ENCODE measurements around the gene GTF2B. TPM values are rescaled to one million over a fixed set of nuclear protein-coding genes. Genes with fewer than 3 reads are reported as not detected.
"Not testable (repeated sequence)": the region's sequence is repeated elsewhere in the genome, so short reads cannot be mapped to it uniquely, and the experiment has no call there.

Gene GTF2B
- total RNA-seq, 1 donor from 2014 or later = 27.1 TPM

GRCh38 chr1:88851303-88852063, 39.9 kb downstream of the GTF2B start:
- no peak for TF ChIP-seq CTCF (IDR thresholded peaks at IDR 0.05; ENCODE audit: partially characterized antibody, unreplicated experiment)
- no peak for DNase-seq
- no peaks in the 10 kb centered on the region for H3K27me3 Mint-ChIP-seq (ENCODE audit: unreplicated experiment)
- H3K36me3 Mint-ChIP-seq (ENCODE audit: unreplicated experiment) = no peaks in the 10 kb centered on the region
- H3K27ac Mint-ChIP-seq (ENCODE audit: unreplicated experiment) = no peak overlapping the region
- no peaks in the 10 kb centered on the region for H3K4me1 Mint-ChIP-seq (ENCODE audit: low read depth, unreplicated experiment)
- no peak overlapping the region for H3K4me3 Mint-ChIP-seq (ENCODE audit: unreplicated experiment)
- peaks cover 2% of the 10 kb centered on the region for H3K9me3 Mint-ChIP-seq (ENCODE audit: unreplicated experiment)

- Mint-ChIP-seq H3K27ac (ENCODE audit: unreplicated experiment) (no peak overlapping the region), H3K27me3 (ENCODE audit: unreplicated experiment) (no peaks in the 10 kb centered on the region), H3K36me3 (ENCODE audit: unreplicated experiment) (no peaks in the 10 kb centered on the region), H3K4me1 (ENCODE audit: low read depth, unreplicated experiment) (no peaks in the 10 kb centered on the region), H3K4me3 (ENCODE audit: unreplicated experiment) (no peak overlapping the region), H3K9me3 (ENCODE audit: unreplicated experiment) (peaks cover 2% of the 10 kb centered on the region)
- no peak for TF ChIP-seq CTCF (IDR thresholded peaks at IDR 0.05; ENCODE audit: partially characterized antibody, unreplicated experiment)
- no peak for DNase-seq
These were observed 43.7 kb downstream of the GTF2B start for GRCh38 chr1:88847643-88848042.

GRCh38 chr1:88825721-88826120, 65.6 kb downstream of the GTF2B start:
- Mint-ChIP-seq H3K36me3 (ENCODE audit: unreplicated experiment) (no peaks in the 10 kb centered on the region), H3K27ac (ENCODE audit: unreplicated experiment) (no peak overlapping the region)

GRCh38 chr1:88819642-88820041, 71.7 kb downstream of the GTF2B start:
- not testable (repeated sequence) for H3K4me3 Mint-ChIP-seq (ENCODE audit: unreplicated experiment); H3K27ac Mint-ChIP-seq (ENCODE audit: unreplicated experiment); H3K36me3 Mint-ChIP-seq (ENCODE audit: unreplicated experiment); DNase-seq; H3K27me3 Mint-ChIP-seq (ENCODE audit: unreplicated experiment); H3K4me1 Mint-ChIP-seq (ENCODE audit: low read depth, unreplicated experiment); H3K9me3 Mint-ChIP-seq (ENCODE audit: unreplicated experiment)

More at GRCh38 chr1:88825721-88826120, 65.6 kb downstream of the GTF2B start:
- DNase-seq = no peak
- Mint-ChIP-seq H3K4me3 (ENCODE audit: unreplicated experiment) (no peak overlapping the region), H3K4me1 (ENCODE audit: low read depth, unreplicated experiment) (no peaks in the 10 kb centered on the region), H3K9me3 (ENCODE audit: unreplicated experiment) (no peaks in the 10 kb centered on the region), H3K27me3 (ENCODE audit: unreplicated experiment) (no peaks in the 10 kb centered on the region)
- no peak for TF ChIP-seq CTCF (IDR thresholded peaks at IDR 0.05; ENCODE audit: partially characterized antibody, unreplicated experiment)

GRCh38 chr1:88813471-88813870, 77.9 kb downstream of the GTF2B start:
- Mint-ChIP-seq H3K9me3 (ENCODE audit: unreplicated experiment) (no peaks in the 10 kb centered on the region), H3K4me3 (ENCODE audit: unreplicated experiment) (no peak overlapping the region), H3K27ac (ENCODE audit: unreplicated experiment) (no peak overlapping the region), H3K27me3 (ENCODE audit: unreplicated experiment) (no peaks in the 10 kb centered on the region), H3K36me3 (ENCODE audit: unreplicated experiment) (peaks cover 5% of the 10 kb centered on the region), H3K4me1 (ENCODE audit: low read depth, unreplicated experiment) (no peaks in the 10 kb centered on the region)
- TF ChIP-seq CTCF (IDR thresholded peaks at IDR 0.05; ENCODE audit: partially characterized antibody, unreplicated experiment) = no peak
- DNase-seq = no peak
